Choroid plexus epithelial cell (primary cell): ENCODE data around the gene AGPS.
A peak's percentile ranks its signal among the peaks of the same experiment; 100 is the strongest.

Source experiments
- DNase-seq: peaks from one replicate; pipeline ENCODE4 v3.0.0-alpha.2; 2010; ENCODE audit warnings: low read depth
- H3K4me3 ChIP-seq: 2 replicates; pipeline ENCODE4 v1.5.1; 2011; ENCODE audit warnings: low read depth, mild to moderate bottlenecking, control low read depth, low read length, moderate library complexity
- CTCF ChIP-seq: conservative IDR thresholded peaks from 2 replicates; pipeline ENCODE4 v1.5.1; 2011; ENCODE audit warnings: low read depth, mild to moderate bottlenecking, control low read depth, inconsistent platforms, low read length, moderate library complexity

AGPS gene

GRCh38 chr2:177525351-177525924 lies 132.9 kb downstream of the AGPS start:
- TF ChIP-seq CTCF, result no peak
- peak; percentile 15 for DNase-seq
- H3K4me3 ChIP-seq, result no peak overlapping the region

GRCh38 chr2:177528351-177528933 lies 135.9 kb downstream of the AGPS start:
- no peak overlapping the region for H3K4me3 ChIP-seq
- DNase-seq, result no peak
- TF ChIP-seq CTCF, result no peak

GRCh38 chr2:177529166-177529565 lies 136.6 kb downstream of the AGPS start:
- no peak for DNase-seq
- no peak overlapping the region for H3K4me3 ChIP-seq
- no peak for TF ChIP-seq CTCF

GRCh38 chr2:177530561-177530960 lies 138.0 kb downstream of the AGPS start:
- H3K4me3 ChIP-seq, result no peak overlapping the region
- TF ChIP-seq CTCF, result no peak
- DNase-seq, result peak; percentile 11

GRCh38 chr2:177531706-177532105 lies 139.1 kb downstream of the AGPS start:
- DNase-seq, result no peak
- no peak for TF ChIP-seq CTCF
- H3K4me3 ChIP-seq, result no peak overlapping the region

- H3K4me3 ChIP-seq, result no peak overlapping the region
- no peak for TF ChIP-seq CTCF
- no peak for DNase-seq
Observed at GRCh38 chr2:177532567-177532966, 140.0 kb downstream of the AGPS start.

- no peak for TF ChIP-seq CTCF
- H3K4me3 ChIP-seq, result no peak overlapping the region
Observed at GRCh38 chr2:177533253-177533652, 140.7 kb downstream of the AGPS start.

More at GRCh38 chr2:177533253-177533652, 140.7 kb downstream of the AGPS start:
- DNase-seq, result no peak
